ENCODE data around the gene SIK3.

Gene SIK3

DNA sequence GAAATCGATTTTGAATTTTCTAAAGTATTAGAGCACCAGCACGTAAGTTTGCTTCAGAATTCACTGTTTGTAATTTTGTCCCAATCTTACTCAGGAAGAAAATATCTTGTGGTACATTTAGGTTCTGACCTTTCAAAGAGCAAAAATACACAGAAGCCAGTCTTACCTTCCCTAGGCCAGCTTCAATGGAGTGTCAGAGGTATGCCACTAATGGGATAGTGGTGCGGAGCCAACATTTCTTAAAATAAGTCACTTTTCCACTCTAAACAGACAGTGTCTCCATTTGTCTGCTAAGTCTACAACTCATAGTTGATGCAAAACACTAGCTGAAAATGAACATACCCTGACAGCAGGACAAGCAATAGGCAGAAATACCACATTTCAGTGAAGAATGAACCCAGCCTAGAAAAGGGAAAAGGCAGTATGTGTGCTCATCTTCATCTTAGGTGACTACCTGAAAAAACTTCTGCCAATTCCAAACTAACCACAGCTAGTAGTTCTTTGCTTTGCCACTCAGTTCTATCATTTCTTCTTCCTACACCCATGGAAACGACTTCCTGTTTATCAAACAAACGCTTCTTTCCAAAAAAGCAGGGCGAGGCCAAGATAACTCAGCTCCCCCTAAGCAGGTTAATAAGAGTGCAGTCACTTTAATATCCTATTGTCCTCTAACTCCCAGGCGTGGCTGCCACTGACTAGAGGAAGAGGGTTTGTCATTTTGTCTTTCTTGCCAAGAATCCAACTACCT lies 166.8 kb downstream of the SIK3 start:
- DNase-seq (ENCODE audit: low spot score), result no peak
- TF ChIP-seq, protein P1, sequence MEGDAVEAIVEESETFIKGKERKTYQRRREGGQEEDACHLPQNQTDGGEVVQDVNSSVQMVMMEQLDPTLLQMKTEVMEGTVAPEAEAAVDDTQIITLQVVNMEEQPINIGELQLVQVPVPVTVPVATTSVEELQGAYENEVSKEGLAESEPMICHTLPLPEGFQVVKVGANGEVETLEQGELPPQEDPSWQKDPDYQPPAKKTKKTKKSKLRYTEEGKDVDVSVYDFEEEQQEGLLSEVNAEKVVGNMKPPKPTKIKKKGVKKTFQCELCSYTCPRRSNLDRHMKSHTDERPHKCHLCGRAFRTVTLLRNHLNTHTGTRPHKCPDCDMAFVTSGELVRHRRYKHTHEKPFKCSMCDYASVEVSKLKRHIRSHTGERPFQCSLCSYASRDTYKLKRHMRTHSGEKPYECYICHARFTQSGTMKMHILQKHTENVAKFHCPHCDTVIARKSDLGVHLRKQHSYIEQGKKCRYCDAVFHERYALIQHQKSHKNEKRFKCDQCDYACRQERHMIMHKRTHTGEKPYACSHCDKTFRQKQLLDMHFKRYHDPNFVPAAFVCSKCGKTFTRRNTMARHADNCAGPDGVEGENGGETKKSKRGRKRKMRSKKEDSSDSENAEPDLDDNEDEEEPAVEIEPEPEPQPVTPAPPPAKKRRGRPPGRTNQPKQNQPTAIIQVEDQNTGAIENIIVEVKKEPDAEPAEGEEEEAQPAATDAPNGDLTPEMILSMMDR (IDR thresholded peaks at IDR 0.05; ENCODE audit: extremely low read depth, missing control alignments), result no peak

DNA sequence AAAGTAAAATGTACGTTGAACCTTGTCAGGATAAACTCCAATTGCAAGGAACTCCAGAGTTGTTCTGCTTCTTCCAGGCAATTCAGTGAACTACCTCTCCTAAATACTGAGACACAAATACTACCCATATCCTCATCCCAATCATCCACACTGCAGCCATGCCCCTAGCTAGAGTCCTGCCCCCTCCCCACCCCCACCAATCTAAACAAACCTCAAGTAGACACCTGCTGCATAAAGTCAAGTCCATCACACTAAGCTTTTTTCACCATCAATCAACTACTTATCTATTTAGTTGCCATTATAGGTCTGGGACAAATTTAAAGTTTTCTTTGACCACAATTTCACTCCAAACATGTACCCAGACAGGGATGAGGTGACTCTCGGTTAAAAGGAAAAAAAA lies 167.6 kb downstream of the SIK3 start:
- DNase-seq (ENCODE audit: low spot score), result no peak
- TF ChIP-seq, protein P1 (IDR thresholded peaks at IDR 0.05; ENCODE audit: extremely low read depth, missing control alignments), result no peak

DNA sequence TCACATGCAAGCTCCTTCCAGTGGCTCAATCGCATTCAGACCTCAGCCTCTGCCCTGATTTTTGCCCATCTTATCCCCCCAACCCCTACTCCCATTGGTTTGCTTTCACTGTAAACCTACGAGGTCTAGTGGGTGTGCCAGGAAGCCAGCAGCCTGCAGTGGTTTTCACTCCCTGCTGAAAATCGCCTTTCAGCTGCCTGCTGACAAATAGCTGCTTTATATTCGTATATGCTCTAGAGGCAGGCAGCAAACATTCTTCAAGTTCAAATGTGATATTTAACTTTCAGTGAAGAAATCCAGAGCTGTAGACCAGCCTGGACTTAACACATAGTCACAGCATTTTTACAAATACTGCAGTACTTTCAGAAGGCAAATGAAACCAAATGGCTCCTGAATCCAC lies 168.1 kb downstream of the SIK3 start:
- TF ChIP-seq, protein P1 (IDR thresholded peaks at IDR 0.05; ENCODE audit: extremely low read depth, missing control alignments), result no peak
- peak; percentile 27 for DNase-seq (ENCODE audit: low spot score)

DNA sequence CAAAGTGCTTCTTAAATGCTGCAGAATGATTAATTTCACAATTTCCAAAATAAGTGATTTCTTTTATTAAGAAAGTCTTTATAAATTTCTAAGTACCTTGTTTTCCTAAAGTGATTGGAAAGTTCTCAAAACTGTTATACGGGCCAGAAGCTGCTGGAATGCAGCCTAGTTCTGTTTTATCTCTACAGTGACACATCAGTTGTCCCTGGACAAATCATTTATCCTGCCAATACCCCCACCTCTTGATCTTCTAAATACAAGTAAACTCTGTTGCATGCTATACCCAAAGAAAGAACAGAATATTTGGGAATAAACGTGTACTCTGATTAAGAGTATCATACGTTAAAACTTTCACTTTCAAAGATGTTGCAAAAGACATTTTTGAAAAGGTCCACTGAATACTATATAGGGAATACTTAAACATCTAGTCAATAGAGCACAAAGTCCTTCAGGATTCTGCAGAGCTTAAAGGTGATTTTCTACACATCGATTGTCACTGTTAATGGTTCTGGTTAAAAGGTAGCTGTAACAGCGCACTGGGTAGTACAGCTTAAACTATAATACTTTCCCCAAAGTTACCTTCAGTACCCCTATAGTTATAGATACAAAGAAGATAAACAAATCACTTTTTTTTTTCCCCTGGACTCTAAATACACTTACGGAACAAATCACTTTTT lies 168.7 kb downstream of the SIK3 start:
- TF ChIP-seq, protein P1 (IDR thresholded peaks at IDR 0.05; ENCODE audit: extremely low read depth, missing control alignments), result no peak
- no peak for DNase-seq (ENCODE audit: low spot score)

DNA sequence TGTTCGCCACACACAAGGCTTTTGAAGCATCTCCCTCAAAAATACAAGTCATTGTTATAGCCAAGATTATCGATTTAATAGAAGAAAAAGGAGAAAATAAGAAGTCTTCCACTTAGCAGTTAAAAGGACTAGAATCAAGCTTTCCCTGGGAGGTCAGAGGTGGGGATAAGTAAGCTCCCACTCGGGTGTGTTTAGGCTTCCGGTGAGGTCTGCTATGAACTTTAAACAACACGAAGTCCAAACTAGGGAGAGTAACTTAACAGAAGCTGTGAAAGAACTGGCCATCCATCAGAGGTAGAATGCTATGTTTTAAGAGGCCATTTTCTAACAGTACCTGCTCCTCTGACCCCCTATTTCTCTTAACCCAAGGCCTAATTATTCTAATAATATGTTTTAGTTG lies 169.4 kb downstream of the SIK3 start:
- DNase-seq (ENCODE audit: low spot score), result no peak

DNA sequence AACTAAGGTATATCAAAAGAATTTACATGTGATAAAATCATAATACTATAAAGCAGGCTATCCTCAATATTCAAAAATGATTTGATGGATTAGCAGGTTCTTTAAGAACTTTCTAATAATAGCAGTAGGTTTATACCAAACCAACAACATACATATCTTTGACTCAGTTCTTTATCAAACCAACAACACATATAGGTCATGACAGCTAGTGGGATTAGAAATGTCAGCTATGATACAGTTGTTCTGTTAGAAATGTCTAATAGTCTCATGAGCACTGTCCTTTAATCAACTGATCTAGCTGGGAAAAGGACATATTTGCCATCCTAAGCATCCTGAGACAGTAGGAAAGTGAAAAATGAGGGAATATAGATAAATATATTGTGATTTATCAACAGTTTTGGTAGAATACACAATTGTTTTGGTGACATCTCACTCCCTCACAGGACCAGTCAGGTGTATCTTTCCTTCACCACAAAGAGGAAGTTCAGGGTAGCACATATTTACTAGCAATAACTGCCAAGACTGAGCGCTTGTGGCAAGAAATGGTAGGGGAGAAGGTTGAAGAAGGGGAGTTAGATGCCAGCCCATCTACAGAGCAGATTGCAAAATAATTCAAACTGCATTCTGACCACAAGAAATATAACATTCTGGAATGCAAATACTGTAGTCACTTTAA lies 170.0 kb downstream of the SIK3 start:
- peak; percentile 44 for DNase-seq (ENCODE audit: low spot score)
- TF ChIP-seq, protein P1 (IDR thresholded peaks at IDR 0.05; ENCODE audit: extremely low read depth, missing control alignments), result no peak

More for the DNA sequence above, 169.4 kb downstream of the SIK3 start:
- TF ChIP-seq, protein P1 (IDR thresholded peaks at IDR 0.05; ENCODE audit: extremely low read depth, missing control alignments), result no peak

All from GM20000 (cell line).